ENCODE results near the gene SH3PXD2B.
"Not testable (repeated sequence)": the region's sequence is repeated elsewhere in the genome, so short reads cannot be mapped to it uniquely, and the experiment has no call there.

SH3PXD2B gene

DNA sequence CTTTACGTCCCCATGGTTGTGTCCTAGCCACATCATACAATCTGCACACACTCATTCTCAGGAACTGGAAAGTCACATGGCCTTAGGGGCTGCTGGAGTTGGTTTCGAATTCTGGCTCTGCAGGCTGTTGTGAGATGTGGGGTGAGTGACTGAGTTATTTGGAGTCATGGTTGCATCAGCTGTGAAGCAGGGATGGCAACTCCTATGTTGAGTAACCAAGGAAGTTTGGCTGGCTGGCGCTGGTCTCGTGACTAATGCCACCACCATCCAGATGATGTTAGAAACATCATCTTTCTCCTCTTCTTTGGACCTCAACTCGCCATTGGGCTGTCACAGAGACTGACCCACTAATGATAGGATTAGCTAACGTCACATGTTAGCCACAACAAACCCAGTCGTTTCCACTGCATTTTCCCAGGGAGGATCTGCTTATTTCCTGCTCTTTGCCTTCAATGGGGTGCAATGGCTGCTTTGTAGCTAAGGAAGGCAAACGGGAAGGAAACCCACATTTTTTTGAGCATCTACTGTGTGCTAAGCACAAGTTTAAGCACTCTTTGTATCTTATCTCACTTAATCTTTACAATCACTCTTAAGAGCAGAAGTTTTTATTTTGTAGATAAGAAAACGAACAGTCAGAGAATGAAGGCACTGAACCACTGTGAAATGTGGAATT lies 92.6 kb downstream of the SH3PXD2B start:
- peak in 1 of 2 donors; percentile 16 for DNase-seq

GRCh38 chr5:172358345-172358744 lies 96.0 kb downstream of the SH3PXD2B start:
- no peak for DNase-seq

GRCh38 chr5:172356527-172356926 lies 97.8 kb downstream of the SH3PXD2B start:
- DNase-seq, result no peak

DNA sequence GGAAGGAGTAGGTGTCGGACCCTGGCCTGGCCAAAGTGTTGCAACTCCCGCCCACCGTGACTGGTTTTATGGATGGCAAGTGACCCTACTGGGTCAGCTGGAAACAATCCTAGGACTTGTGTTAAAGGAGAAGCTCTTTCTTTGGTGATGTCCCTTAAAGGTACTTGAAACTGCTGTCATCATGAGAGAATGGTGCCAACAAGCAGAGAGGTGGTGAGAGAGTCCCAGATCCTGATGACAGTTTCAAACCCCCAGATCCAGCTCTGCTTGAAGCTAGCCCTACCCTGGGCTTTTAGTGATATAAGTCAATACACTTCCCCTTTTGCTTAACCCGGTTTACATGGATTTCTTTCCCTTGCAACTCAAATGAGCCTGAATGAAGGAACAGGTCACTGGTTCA lies 98.3 kb downstream of the SH3PXD2B start:
- DNase-seq, result no peak

DNA sequence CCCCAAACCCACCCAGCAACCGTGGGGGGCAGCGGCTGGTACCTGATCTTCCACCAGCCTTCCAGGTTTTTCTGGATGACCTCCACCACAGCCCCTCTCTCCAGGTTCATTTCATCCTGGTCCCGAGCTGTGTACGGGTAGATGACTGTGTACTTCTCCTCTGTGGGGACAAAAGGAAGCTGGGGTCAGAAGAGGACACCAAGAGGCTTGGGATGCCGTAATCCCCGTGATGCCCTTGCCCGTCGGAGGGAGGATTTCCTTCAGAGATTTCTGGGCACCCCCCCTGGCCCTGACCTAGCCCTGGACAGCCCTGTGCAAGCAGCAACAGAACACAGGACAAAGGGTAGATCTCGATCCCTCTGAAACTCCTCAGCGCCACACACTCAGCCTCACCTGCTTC lies 100.5 kb downstream of the SH3PXD2B start:
- no peak for DNase-seq

DNA sequence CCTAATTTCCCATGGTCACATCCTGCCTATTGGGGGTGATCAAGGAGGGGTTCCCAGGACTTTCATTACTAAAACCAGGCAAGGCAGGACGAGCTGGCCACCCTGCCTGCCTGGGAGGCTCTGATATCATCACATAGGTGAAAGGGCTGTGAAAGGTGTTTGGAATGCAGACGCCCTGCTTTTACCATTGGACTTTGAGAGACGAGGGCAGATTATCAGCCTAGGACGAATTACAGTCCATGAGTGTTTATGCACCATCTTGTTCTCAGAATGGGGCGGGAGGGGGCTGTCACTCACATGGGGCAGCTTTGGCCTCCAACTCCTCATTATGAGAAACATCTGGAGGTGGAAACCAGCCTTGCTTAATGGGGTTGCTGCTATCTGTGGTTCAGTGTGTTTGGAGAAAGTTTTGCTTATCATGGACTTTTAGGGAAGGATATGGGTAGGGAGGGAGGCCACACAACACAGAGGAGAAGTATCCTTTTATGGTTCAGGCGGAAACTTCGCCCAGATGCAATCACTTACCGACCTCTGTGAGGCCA lies 101.0 kb downstream of the SH3PXD2B start:
- no peak for DNase-seq

DNA sequence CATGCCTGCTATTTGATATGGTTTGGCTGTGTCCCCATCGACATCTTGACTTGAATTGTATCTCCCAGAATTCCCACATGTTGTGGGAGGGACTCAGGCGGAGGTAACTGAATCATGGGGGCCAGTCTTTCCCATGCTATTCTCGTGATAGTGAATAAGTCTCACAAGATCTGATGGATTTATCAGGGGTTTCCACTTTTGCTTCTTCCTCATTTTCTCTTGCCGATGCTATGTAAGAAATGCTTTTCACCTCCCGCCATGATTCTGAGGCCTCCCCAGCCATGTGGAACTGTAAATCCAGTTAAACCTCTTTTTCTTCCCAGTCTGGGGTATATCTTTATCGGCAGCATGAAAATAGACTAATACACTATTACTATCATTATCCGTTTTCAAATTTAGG lies 101.8 kb downstream of the SH3PXD2B start:
- not testable (repeated sequence) for DNase-seq

GRCh38 chr5:172351240-172351778 lies 103.0 kb downstream of the SH3PXD2B start:
- no peak for DNase-seq

DNA sequence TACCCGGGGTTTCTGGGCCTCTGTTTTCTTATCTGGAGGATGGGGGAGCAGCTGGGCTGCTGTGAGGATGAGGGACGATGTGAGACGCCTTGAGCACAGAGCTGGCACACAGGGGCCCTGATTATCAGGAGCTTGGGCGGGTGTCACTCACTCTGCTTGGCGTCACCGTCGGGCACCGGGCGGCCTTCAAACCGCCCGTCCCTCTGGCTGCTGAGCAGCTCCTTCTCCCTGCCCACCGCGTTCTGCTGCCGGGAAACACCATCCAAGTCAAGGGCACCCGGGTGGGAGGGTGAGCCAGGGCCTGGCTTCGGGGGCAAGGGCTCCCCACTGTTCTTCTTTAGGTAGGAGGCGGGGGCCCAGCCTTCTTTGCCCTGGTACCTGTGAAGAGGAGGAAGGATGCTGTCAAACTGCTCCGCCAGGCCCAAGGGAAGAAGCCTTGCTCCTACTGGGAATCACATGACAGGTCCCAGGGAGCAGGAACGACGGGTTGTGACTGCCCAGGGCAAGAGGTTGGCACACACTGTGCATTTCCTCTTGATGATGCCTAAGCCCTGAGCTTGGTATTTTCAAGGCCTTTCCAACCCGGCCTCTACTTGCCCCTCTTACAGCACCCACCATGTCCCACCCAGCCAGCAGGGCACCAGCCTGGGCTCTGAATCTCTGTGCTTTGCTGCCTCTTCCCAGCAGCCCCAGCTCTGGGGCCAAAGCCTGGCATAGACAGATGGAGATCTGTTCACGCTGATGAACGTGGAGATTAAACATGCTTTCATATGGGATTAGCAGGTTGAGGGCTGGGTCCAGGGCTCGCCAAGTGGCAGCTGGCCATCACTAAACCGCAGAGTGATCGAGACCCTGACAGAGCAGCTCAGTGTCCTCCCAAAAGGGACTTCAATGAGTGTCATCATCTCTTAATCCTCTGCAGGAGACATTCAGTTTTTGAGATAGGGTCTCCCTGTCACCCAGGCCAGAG lies 103.8 kb downstream of the SH3PXD2B start:
- DNase-seq, result no peak

DNA sequence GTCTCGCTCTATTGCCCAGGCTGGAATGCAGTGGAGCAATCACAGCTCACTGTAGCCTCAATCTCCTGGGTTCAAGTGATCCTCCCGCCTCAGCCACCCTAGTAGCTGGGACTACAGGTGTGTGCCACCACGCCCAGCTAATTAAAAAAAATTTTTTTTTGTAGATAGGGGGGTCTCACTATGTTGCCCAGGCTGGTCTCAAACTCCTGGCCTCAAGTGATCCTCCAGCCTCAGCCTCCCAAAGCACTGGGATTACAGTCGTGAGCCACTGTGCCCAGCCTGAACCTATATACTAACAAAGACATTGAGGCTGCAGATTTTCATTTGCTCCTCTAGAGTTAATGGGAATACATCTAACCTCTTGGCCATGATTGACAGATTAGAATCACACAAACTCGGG lies 105.6 kb downstream of the SH3PXD2B start:
- DNase-seq, result not testable (repeated sequence)

DNA sequence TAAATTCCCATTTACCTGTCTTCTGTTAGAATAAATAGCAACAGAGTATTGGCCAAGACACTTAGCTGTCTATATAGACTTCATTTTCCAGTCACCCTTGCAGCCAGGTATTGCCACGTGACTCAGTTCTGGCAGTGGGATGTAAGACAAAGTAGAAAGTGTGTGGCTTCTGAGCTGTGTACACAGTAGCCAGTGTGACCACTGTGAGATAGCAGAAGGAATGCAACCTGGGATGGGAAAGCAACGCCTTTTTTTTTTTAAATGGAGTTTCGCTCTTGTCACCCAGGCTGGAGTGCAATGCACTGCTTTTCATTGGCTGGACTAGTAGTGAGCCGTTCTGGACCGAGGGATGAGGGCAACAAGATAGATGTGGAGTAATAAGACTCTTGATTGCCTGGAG lies 106.2 kb downstream of the SH3PXD2B start:
- no peak for DNase-seq

DNA sequence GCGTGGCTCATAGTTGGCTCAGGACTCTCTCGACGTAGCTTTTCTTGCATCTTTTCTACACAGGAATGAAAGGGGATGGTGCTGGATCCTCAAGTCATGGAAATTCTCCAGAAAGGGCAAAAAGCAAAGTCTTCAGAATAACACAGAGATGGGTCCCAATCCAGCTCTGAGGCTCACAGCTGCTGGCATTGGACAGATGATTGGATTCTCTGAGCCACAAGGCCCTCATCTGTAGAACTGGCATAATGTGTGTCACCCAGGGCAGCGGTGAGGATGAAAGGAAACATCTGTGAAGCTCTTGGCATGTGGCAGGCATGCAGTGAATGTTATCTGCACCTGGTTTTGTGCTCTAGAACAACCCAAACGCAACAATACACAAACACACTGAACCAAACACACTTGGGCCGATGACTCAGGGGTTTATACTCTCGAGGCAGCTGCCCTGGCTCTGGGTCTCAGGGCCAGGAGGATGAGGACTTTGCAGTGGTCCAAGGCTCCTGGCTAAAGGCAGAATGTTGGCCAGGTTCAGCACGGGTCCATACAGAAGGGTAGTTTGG lies 106.8 kb downstream of the SH3PXD2B start:
- no peak for DNase-seq

- no peak for DNase-seq
These were observed 108.4 kb downstream of the SH3PXD2B start for GRCh38 chr5:172345881-172346280.

DNA sequence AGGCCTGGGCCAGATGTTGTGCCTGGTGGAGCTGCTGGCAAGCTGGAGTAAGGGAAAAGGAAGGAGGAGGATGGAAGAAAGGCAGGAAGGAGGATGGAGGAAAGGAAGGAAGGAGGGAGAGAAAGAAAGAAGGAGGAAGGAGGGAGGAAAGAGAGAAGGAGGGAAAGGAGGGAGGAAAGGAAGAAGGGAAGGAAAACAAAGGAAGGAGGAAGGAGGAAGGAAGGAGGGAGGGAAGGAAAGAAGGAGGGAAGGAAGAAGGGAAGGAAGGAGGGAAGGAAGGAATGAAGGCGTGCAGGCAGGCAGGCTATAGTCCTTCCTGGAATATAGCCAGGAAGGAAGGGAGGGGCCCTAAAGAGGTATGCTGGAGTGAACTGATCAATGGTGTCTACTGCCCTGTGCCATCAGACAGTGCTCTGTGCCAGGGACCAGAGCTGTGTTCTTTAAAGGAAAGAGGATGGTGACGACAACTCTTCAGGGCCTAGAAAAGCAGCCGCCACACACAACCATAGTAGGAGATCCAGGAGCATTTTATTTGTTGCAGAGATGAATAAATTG lies 109.4 kb downstream of the SH3PXD2B start:
- no peak for DNase-seq

GRCh38 chr5:172343741-172344140 lies 110.6 kb downstream of the SH3PXD2B start:
- no peak for DNase-seq

- DNase-seq, result no peak
These were observed 111.4 kb downstream of the SH3PXD2B start for GRCh38 chr5:172342918-172343317.

DNA sequence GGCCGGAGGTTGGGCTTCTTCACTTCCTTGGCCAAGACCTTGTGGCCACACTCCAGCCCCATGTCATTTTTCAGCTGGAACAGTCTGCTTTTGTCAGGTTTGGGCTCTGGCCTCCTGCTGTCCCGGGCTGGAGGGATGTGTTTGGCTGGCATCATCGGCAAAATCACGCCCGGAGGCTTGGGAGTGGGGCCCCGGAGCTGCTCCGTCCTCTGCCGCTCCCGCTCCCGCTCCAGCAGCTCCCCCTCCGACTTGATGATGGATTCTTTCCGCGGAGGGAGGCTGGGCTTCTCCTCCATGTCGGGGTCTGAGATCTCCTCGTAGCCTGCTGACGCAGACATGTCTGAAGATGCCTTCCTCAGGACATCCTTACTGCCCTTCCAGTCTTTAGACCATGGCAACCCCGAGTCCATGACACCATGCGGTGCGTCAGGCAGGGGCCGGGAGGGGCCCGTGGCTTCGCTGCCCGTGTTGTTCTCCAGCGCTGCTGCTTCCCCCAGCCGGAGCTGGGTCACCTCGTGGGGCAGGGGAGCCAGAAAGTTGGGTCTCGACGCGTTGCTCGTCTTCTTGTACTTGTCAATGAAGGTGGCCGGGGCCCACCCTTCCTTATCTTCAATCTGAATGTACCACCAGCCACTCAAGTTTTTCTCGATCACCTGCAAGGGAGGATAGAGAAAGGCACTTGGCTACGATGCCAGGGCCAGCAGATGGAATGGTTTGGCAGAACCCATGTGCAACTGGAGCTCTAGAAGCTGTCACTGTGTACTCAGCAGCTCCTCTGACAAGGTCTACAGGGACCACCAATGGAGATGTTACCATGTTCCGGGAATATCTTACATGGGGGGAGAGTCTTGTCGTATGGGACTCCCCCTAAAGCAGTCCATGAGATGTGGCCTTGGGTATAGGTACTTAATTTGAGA lies 114.8 kb downstream of the SH3PXD2B start:
- no peak for DNase-seq

GRCh38 chr5:172336676-172337285 lies 117.5 kb downstream of the SH3PXD2B start:
- DNase-seq, result no peak

GRCh38 chr5:172336264-172336663 lies 118.1 kb downstream of the SH3PXD2B start:
- DNase-seq, result no peak

GRCh38 chr5:172335721-172336120 lies 118.6 kb downstream of the SH3PXD2B start:
- DNase-seq, result no peak

GRCh38 chr5:172334641-172335040 lies 119.7 kb downstream of the SH3PXD2B start:
- DNase-seq, result no peak

All from bone marrow (tissue), 2 donors.